ENCODE measurements around the gene MINDY3.

Gene MINDY3

GRCh38 chr10:15841696-15842095, 18.6 kb downstream of the MINDY3 start:
- H3K9ac ChIP-seq (ENCODE audit: low read depth, low read length), result no peak overlapping the region
- TF ChIP-seq CTCF (IDR thresholded peaks at IDR 0.05; ENCODE audit: borderline replicate concordance, extremely low read depth, low read length, poor library complexity, severe bottlenecking) (no peak), EZH2 (IDR thresholded peaks at IDR 0.05; ENCODE audit: borderline replicate concordance, low read depth, low read length, severe bottlenecking) (no peak)
- H3K4me2 ChIP-seq (ENCODE audit: insufficient read depth, low read length), result no peak overlapping the region
- peaks cover 7% of the 10 kb centered on the region; the same call in 1 of the 2 replicates for H3K79me2 ChIP-seq (ENCODE audit: insufficient read depth, low read length)
- H4K20me1 ChIP-seq (ENCODE audit: insufficient read depth, low read length), result no peaks in the 10 kb centered on the region
- H3K36me3 ChIP-seq (ENCODE audit: insufficient read depth, low read length), result peaks cover 3% of the 10 kb centered on the region; the same call in 1 of the 2 replicates
- no peaks in the 10 kb centered on the region for H3K27me3 ChIP-seq (ENCODE audit: insufficient read depth, low read length, poor library complexity)
- H3K4me3 ChIP-seq (ENCODE audit: low read depth in 1 of 2, low read length in 2 of 2), result no peak overlapping the region
- DNase-seq (no peak), ATAC-seq (ENCODE audit: insufficient read depth, low read depth) (no peak)
- H3K27ac ChIP-seq (ENCODE audit: low read length), result peak overlapping the region; percentile 48
- no peaks in the 10 kb centered on the region for H3K9me3 ChIP-seq (ENCODE audit: insufficient read depth, low read length, severe bottlenecking)
- peaks cover 37% of the 10 kb centered on the region for H3K4me1 ChIP-seq (ENCODE audit: insufficient read depth, low read length)
- H2AFZ ChIP-seq (ENCODE audit: low read depth, low read length), result no peak overlapping the region

- H3K4me1 ChIP-seq (ENCODE audit: insufficient read depth, low read length), result peaks cover 2% of the 10 kb centered on the region; the same call in 1 of the 2 replicates
- H3K27me3 ChIP-seq (ENCODE audit: insufficient read depth, low read length, poor library complexity), result no peaks in the 10 kb centered on the region
- no peak overlapping the region for H3K27ac ChIP-seq (ENCODE audit: low read length)
- H4K20me1 ChIP-seq (ENCODE audit: insufficient read depth, low read length), result no peaks in the 10 kb centered on the region
- H3K9ac ChIP-seq (ENCODE audit: low read depth, low read length), result no peak overlapping the region
- H3K79me2 ChIP-seq (ENCODE audit: insufficient read depth, low read length), result no peaks in the 10 kb centered on the region
- ATAC-seq (ENCODE audit: insufficient read depth, low read depth), result no peak
- H3K4me2 ChIP-seq (ENCODE audit: insufficient read depth, low read length), result no peak overlapping the region
- peaks cover 23% of the 10 kb centered on the region for H3K36me3 ChIP-seq (ENCODE audit: insufficient read depth, low read length)
- no peaks in the 10 kb centered on the region for H3K9me3 ChIP-seq (ENCODE audit: insufficient read depth, low read length, severe bottlenecking)
- no peak for TF ChIP-seq CTCF (IDR thresholded peaks at IDR 0.05; ENCODE audit: borderline replicate concordance, extremely low read depth, low read length, poor library complexity, severe bottlenecking)
- no peak for TF ChIP-seq EZH2 (IDR thresholded peaks at IDR 0.05; ENCODE audit: borderline replicate concordance, low read depth, low read length, severe bottlenecking)
- no peak for DNase-seq
- H3K4me3 ChIP-seq (ENCODE audit: low read depth in 1 of 2, low read length in 2 of 2), result no peak overlapping the region
- no peak overlapping the region for H2AFZ ChIP-seq (ENCODE audit: low read depth, low read length)
These were observed 23.5 kb downstream of the MINDY3 start for GRCh38 chr10:15836807-15837206.

- no peak for DNase-seq
- Histone ChIP-seq H3K79me2 (ENCODE audit: insufficient read depth, low read length) (no peaks in the 10 kb centered on the region), H3K9ac (ENCODE audit: low read depth, low read length) (no peak overlapping the region), H3K27ac (ENCODE audit: low read length) (no peak overlapping the region), H2AFZ (ENCODE audit: low read depth, low read length) (no peak overlapping the region), H4K20me1 (ENCODE audit: insufficient read depth, low read length) (no peaks in the 10 kb centered on the region), H3K4me1 (ENCODE audit: insufficient read depth, low read length) (no peaks in the 10 kb centered on the region), H3K27me3 (ENCODE audit: insufficient read depth, low read length, poor library complexity) (no peaks in the 10 kb centered on the region), H3K36me3 (ENCODE audit: insufficient read depth, low read length) (peaks cover 56% of the 10 kb centered on the region), H3K4me3 (ENCODE audit: low read depth in 1 of 2, low read length in 2 of 2) (no peak overlapping the region), H3K4me2 (ENCODE audit: insufficient read depth, low read length) (no peak overlapping the region), H3K9me3 (ENCODE audit: insufficient read depth, low read length, severe bottlenecking) (no peaks in the 10 kb centered on the region)
- no peak for ATAC-seq (ENCODE audit: insufficient read depth, low read depth)
- no peak for TF ChIP-seq EZH2 (IDR thresholded peaks at IDR 0.05; ENCODE audit: borderline replicate concordance, low read depth, low read length, severe bottlenecking)
- TF ChIP-seq CTCF (IDR thresholded peaks at IDR 0.05; ENCODE audit: borderline replicate concordance, extremely low read depth, low read length, poor library complexity, severe bottlenecking), result no peak
These were observed 30.8 kb downstream of the MINDY3 start for GRCh38 chr10:15829495-15829894.

- no peak for ATAC-seq (ENCODE audit: insufficient read depth, low read depth)
- no peak overlapping the region for H3K27ac ChIP-seq (ENCODE audit: low read length)
- no peaks in the 10 kb centered on the region for H4K20me1 ChIP-seq (ENCODE audit: insufficient read depth, low read length)
- H3K36me3 ChIP-seq (ENCODE audit: insufficient read depth, low read length), result peaks cover 58% of the 10 kb centered on the region; the same call in 1 of the 2 replicates
- TF ChIP-seq EZH2 (IDR thresholded peaks at IDR 0.05; ENCODE audit: borderline replicate concordance, low read depth, low read length, severe bottlenecking) (no peak), CTCF (IDR thresholded peaks at IDR 0.05; ENCODE audit: borderline replicate concordance, extremely low read depth, low read length, poor library complexity, severe bottlenecking) (peak; percentile 54)
- H3K27me3 ChIP-seq (ENCODE audit: insufficient read depth, low read length, poor library complexity), result no peaks in the 10 kb centered on the region
- H2AFZ ChIP-seq (ENCODE audit: low read depth, low read length), result no peak overlapping the region
- no peak overlapping the region for H3K4me3 ChIP-seq (ENCODE audit: low read depth in 1 of 2, low read length in 2 of 2)
- no peak overlapping the region for H3K4me2 ChIP-seq (ENCODE audit: insufficient read depth, low read length)
- DNase-seq, result no peak
- H3K79me2 ChIP-seq (ENCODE audit: insufficient read depth, low read length), result no peaks in the 10 kb centered on the region
- H3K4me1 ChIP-seq (ENCODE audit: insufficient read depth, low read length), result no peaks in the 10 kb centered on the region
- H3K9ac ChIP-seq (ENCODE audit: low read depth, low read length), result no peak overlapping the region
- no peaks in the 10 kb centered on the region for H3K9me3 ChIP-seq (ENCODE audit: insufficient read depth, low read length, severe bottlenecking)
These were observed 35.8 kb downstream of the MINDY3 start for GRCh38 chr10:15824498-15824897.
